NCI-H82 treated with DMSO at 0.1 percent for 48 hours (cell line): Measurements from ENCODE around the gene KCNMB2.
"Not testable (repeated sequence)": the region's sequence is repeated elsewhere in the genome, so short reads cannot be mapped to it uniquely, and the experiment has no call there.

Experiments
- DNase-seq: peaks from one replicate; lab custom pipeline; 2025; ENCODE audit not compliant: unreplicated experiment; lab: John Stamatoyannopoulos, UW

KCNMB2 gene

GRCh38 chr3:178536211-178537079, at the start of gene KCNMB2:
Gene KCNMB2, plus strand, starts transcription at chr3:178536436.
- no peak for DNase-seq

DNA sequence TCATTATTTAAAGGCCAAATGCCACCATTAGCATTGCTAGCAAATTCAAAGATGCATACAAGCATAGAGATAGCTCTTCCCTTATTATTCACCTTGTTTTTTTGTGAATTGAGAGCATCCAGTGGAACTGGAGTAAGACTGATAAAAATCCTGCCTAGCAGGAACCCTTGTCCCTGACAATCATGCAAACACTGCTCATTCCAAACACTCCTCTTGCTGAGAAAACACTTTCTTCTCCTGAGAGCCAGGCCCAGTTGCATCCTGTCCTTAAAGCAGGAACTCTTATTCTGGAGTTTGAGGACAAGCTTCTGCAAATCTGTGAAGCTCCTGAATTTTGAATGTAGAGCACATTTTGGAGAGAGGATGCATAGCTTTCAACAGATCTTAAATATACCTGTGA, 49.3 kb upstream of the KCNMB2 start:
- DNase-seq: no peak

DNA sequence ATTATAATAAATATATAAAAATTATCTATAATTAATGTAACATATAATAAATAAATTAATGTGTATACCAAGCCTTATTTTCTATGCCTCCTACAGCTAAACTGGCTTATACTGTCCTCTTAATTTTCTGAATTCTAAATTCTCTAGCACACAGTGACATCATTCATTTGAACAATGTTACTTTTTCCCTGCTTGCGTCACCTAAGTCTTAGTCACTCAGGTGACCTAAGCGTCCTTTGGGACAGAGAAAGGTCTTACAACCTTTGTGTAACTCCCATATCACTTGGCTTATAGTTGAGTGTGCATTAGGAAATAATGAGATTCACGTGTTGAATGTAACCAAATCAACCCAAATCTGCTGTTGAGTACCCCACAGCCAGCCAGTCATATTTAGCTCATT, 48.5 kb upstream of the KCNMB2 start:
- DNase-seq: no peak

GRCh38 chr3:178491751-178492150, 44.5 kb upstream of the KCNMB2 start:
- DNase-seq: no peak

- DNase-seq: no peak
These were observed 43.7 kb upstream of the KCNMB2 start for GRCh38 chr3:178492491-178492890.

DNA sequence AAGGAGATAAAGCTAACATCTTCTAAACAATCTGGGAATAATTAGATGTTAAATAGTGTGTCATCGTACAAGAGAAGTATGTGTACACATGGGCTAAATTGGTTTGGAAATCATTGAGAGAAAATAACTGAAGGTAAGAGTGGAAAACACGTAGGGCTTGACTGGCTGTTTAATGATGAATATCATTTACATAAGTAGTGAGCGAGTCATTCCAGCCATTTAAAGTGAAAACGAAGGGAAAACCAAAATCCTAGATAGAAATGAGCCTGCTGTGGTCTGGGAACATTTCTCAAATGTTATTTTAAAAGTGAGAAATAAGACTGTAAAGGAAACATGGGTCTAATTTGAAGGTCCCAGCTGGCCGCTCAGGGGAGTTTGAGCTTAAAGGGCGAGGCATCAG, 41.9 kb upstream of the KCNMB2 start:
- no peak for DNase-seq

DNA sequence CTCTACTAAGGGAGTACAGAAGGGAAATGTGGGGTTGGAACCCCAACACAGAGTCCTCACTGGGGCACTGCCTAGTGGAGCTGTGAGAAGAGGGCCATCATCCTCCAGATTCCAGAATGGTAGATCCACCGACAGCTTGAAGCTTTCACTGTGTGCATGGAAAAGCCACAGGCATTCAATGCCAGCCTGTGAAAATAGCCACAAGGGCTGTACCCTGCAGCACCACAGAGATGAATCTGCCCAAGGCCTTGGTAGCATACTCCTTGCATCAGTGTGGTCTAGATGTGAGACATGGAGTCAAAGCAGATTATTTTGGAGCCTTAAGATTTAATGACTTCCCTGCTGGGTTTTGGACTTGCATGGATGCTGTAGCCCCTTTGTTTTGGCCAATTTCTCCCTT, 39.3 kb upstream of the KCNMB2 start:
- no peak for DNase-seq

GRCh38 chr3:178498871-178499270, 37.4 kb upstream of the KCNMB2 start:
- no peak for DNase-seq

DNA sequence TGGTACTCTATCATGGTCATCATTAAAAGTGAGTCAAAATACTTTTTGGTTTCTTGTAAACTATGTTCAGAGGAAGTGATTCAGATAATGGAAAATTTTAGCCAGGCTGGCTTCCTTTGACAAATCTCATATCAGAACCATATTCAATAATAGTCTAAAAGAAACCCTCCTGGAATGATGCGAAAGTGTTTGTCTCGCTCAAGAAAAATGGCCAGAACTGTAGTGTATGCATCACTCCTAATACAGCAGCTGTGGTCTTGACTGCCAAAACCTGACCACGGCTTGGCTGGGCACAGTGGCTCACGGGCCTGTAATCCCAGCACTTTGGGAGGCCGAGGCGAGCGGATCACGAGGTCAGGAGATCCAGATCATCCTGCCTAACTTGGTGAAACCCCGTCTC, 35.6 kb upstream of the KCNMB2 start:
- DNase-seq: no peak

GRCh38 chr3:178504128-178504527, 32.1 kb upstream of the KCNMB2 start:
- no peak for DNase-seq

DNA sequence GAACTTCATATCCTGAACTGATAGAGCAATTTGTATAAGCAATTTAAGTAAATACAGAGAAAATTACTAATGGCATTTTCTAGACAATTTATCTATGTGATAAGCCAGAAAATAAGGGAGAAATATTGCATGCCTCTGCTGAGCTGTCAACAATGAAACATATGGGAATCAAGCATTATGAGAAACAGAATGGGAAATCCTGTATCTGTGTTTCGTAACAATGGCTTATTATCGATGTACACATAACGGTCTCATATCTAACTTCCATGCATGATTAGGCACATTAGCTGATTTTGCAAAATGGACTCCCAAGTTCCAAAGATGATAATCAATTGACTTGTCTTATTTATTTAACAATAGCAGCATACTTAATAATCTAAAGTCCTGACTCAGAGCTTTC, 30.4 kb upstream of the KCNMB2 start:
- DNase-seq: no peak

DNA sequence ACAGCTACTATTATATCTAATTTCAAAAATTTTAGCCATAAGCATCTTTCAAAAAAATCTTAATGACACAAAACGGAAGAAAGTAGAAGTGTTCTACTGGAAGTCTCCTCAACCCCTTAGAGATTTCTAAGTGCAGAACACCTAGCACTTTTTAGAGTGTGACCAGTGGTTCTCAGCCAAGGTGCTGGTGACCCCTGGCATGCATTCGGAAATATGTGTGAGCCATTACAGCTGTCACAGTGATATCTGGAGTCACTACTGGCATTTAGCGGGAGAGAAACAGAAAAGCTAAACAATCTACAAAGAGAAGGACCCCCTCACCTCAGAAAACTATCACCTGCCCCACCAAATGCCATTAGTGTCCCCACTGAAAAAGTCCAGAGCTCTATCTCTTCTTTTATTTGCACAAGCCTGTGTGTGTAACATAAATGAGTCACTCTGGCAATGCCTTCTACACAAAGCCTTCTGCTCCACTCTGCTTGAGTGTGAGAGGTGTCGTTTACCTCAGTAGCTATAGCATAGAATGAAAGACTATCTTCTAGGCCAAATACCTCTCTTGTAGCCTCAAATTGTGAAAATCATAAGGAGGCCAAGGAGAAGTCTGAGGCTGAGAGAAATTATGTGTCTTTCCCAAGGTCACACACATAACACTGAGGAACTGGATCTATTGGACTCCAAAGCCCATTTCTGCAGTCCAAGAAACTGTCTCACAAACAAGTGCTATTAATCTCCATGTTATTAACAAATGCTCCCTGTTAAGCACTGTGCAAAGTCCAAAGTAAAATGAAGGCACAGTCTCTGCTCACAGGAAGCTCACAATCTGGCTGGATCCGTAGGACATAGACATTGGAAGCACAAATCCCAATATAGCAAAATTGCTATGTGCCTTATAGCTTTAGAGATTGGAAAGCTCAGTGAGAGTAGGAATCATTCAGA, 28.5 kb upstream of the KCNMB2 start:
- no peak for DNase-seq

DNA sequence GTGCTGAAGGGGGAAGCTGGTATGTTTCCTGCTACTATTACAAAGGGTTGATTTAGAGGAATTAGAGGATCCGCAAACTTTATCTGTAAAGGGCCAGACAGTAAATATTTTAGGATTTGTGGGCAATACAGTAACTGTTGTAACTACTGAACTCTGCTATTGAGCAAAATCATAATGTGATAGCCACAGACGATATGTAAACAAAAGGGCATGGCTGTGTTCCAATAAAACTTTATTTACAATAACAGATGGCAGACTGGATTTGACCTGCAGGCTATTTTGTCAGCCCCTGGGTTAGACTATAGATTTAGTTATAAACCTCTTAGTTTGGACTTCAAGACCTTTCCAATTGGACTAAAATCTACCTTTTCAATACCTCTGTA, 27.8 kb upstream of the KCNMB2 start:
- DNase-seq: no peak

DNA sequence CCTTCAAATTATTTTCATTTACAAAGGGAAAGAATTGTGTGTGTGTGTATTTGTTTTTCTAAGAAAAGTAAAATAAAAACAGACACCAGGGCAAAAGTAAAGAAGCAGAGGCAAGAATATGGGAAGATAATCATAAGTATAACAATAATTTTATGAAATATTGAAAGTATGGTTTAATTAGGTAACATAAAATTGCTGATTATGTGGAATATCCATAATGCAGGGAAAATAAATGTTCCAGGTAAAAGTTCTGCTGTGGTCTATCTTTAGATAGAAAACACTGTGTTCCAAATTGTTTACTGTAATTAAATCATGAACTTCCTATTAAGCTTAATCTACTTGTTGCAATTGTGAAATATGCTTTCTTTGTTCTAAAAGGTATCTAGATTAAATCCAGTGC, 25.7 kb upstream of the KCNMB2 start:
- DNase-seq: no peak

- no peak for DNase-seq
These were observed 23.6 kb upstream of the KCNMB2 start for GRCh38 chr3:178512647-178513046.

DNA sequence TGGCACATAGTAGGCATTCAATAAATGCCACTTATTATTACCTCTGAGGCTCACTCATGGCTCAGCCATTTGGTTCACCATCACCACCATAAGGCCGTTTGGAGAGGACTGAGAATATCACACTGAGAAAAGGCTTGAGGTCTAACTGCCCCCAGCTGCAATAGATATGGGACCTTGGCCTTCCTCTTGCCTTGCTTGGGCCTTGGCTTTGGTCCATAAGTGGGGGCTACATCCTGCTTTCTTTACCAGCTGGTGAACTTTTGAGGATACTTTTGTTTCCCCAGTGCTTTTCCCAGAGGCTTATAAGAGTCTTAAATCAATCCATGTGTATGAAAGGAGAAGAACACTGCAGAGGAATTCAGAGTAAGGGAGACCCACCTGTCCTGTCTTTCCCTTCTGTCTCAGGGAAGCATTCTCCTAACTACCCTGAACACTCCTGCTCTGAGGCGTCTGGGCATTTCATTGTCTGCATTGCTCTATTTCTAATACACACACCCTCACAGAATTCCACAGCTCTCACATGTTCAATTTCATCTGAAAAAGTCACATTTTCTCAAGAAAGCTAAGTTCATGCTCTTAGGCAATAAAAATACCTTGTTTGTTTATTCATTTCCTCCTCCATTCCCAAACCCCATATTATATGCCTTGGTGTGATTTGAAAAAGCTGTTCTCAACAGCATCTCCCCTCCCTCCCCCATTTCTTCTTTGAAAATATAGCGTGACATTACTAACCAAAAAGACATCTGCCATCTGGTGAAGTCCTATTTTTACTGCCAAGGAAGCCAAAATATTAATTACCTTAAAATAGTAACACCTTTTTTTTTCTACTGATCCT, 22.5 kb upstream of the KCNMB2 start:
- DNase-seq: no peak

DNA sequence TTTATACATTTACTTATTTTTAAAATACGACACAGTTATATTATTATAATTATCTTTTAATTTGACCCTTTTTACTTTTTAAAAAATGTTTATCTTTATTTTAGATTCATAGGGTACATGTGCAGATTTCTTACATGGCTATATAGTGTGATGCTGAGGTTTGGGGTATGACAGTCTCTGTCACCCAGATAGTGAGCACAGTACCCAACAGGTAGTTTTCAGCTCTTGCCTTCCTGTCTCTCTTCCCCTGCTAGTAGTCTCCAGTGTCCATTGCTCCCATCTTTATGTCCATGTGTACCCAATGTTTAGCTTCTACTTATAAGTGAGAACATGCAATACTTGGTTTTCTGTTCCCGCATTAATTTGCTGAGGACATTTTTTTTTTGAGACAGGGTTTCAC, 21.8 kb upstream of the KCNMB2 start:
- DNase-seq: no peak

DNA sequence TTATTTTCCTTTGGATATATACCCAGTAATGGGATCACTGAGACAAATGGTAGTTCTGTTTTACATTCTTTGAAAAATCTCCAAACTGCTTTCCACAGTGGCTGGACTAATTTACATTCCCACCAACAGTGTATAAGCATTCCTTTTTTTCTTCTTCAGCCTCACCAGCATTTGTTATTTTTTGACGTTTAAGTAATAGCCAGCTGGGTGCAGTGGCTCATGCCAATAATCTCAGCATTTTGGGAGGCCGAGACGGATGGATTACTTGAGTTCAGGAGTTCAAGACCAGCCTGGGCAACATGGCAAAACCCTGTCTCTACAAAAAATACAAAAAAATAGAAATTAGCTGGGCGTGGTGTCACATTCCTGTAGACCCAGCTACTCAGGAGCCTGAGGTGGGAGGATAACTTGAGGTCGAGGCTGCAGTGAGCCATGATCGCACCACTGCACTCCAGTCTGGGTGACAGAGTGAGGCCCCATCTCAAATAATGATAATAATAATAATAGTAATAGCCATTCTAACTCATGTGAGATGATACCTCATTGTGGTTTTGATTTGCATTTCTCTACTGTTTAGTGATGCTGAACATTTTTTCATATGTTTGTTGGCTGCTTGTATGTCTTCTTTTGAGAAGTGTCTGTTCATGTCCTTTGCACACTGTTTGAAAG, 21.0 kb upstream of the KCNMB2 start:
- not testable (repeated sequence) for DNase-seq

DNA sequence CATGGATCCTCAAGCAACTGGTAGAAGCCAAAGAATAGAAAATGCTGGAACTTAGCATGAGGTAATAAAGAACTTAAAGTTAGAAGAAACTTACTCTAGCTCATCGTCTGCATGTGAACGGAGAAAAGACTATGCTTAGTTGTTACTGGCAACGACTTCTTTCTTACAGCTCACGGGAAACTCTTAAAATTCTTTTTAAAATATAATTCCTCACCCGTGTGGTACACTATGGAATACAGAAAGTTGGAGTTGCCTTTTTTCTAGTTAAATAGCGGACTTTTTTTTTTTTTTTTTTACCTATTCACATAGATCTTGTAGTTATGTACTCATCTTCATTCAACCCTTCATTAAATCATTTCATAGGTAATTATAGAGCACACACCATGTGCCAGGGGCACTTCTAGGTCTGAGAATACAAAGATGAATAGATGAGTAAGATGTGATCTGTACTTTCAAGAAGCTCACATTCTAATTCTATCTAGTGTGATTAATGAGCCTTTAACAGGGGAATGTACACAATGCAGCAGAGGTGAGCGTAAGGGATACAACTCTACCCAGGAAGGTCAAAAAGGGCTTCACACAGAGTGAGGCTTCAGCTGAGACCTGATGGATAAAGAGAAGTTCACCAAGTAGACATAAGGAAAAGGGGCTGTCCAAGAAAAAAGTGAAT, 18.4 kb upstream of the KCNMB2 start:
- DNase-seq: no peak
